Germinal center (tissue), 1 donor: ENCODE data around the gene TOMM40L.

Source experiments
- DNase-seq: peaks from one replicate; pipeline ENCODE4 v3.0.0; 2012; ENCODE audit warnings: mixed read lengths, low spot score

TOMM40L gene

DNA sequence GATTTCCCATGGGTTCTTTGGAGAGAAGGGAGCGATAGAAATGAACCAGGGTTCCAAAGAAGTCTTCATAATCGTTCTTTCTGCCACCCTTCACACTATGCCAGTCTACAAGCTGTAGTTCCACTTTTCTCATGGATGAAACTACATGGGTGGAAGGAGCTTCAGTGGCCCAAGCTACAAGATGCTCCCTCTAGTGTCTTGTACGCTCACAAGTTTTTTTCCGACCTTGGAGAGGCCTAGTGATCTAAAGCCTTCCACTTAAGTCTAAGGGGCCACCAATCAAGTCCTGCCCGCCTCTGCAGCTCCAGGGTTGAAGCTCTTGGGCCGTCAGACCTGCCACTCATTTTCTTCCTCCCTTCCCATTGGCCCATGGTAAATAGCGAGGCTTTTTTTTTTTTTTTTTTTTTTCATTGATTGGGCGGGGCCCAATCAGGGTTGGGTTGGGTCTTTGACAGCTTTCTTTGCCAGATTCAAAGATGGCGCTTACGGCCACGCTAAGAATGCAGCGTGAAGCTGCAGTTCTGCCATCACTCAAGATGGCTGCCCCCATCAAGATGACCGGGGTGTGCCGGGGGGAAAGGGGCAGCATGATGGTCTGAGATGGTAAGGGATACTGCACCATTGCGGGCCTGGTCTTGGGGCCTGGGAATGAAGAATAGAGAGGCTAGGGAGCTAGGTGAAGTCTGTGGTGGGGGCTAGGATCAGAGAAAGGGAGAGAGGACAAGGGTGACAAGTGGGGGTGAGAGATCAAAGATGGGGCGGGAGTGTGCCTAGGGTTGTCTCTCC, at the start of gene TOMM40L:
TSS of gene TOMM40L (plus strand) at position 527 of the 786 bp plus-strand sequence. CDS start 430 bp downstream, outside the sequence.
- peak; percentile 96 for DNase-seq

DNA sequence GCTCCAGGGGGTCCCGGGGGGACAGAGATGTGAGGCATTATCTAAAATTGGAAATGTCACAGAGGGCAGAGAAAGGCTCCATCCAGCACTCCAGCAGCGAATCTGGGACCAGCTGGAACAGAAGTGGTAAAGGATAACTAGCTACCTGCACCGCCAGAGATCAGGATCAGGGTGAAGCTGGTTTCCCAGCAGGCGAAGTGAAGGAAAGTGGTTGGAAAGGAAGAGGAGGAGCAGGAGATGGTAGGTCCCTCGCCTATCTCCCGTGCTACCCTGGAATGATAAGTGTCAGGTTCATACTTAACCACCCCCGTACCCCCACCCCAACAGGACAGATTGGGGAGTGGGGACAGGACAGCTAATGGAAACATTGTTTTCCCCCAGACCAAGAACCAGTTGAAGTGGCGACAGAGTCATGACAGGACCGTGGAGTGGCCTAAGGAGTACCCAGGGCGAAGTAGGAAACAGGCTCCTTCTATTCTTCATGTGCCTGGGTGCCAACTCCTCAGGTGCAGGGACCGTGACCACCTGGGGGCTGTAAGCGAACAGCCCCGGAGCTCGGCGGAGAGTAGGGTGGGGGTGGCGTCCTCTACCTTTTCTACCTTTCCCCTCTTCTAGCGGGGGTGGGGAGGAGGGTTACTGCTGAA, 49.3 kb upstream of the TOMM40L start:
- no peak for DNase-seq

DNA sequence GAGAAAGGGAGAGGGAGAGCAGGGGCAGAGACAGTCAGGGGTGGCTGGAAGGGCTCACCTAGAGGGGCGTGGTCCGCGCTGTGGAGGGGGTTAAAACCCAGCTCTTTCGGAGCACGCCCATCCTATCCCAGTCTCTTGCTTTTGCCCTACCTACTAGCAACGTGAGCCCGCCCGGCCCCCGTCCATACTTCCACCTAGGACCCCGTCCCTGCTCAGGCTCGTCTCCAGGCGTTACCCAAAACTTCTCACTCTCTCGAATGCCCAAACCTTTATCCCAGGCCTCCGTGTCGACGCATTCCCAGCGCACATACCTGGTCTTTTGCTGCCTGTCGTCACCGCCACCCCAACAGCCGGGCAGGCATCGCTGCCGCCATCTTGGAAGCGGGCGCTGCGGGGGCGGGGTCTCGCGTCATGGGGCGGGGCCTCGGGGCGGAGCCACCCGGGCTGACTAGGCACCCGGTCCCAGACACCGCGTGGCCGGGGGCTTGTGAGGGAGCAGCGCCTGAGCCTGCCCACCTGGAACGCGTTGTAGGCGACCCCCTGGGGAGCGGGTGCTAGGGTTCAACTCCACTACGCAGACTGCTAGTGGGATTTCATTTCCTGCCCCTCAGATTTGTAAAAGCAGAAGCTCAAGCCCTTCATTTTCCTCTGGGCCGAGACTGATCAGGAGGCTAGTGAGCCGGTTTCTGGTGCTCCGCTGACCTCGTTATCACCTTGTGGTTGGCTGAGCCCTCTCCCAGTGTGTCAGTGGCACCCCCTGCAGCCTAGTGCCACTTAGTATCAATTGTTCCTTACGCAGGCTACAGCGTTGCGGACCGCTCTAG, 48.5 kb upstream of the TOMM40L start, which contains the start of gene B4GALT3:
TSS of gene B4GALT3 (minus strand) at position 396 of the 824 bp plus-strand sequence. CDS start 1,447 bp downstream, outside the sequence.
- DNase-seq: peak; percentile 96

DNA sequence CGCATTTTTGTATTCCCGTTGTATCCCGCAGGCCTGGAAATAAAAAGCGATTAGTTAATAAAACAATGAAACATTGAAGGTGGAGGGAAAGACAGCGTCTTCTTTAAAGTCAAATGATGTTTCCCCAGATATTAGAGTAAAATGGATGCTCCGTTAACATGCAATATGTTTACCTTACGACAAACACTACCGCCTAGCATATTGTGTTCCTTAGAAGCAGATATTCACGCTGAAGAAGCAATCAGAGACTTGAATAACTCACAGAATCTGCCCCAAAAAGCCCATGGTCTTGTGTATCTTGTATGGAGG, 48.0 kb upstream of the TOMM40L start:
- DNase-seq: no peak

DNA sequence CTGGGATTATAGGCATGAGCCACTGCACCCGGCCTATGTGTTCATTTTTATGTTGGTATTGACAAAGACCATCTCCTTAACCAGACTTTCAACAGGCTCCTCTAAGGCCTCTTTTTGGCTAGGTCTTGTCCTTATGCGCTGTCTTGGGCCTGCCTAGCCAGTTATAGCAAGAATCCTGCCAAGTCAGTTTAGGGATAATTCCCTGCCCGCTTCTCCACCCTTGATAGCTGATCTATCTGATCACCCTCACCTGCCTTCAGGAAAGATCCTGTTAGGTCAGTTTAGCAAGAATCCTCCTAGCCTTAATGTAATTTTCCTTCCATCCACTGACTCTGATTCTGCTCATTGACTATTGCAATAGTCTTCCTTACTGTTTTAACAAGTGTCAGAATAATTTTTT, 46.2 kb upstream of the TOMM40L start:
- no peak for DNase-seq

DNA sequence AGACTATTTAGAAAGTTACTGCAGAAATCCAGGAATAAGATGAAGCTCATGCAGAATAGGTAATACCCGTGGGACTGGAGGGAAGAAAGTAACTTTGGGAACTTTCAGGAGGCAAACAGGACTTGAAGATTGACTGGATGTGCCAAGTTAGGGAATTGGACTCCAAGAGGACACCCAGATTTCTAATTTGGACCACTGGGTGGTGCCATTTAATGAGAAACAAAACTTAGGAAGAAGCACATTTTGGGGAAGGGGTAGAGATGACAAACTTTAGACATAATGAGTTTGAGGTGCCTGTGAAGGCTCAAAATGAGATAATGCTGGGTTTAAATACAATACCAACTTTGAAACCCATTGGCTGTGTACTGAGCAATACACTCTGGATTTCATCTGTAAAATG, 45.2 kb upstream of the TOMM40L start:
- no peak for DNase-seq

DNA sequence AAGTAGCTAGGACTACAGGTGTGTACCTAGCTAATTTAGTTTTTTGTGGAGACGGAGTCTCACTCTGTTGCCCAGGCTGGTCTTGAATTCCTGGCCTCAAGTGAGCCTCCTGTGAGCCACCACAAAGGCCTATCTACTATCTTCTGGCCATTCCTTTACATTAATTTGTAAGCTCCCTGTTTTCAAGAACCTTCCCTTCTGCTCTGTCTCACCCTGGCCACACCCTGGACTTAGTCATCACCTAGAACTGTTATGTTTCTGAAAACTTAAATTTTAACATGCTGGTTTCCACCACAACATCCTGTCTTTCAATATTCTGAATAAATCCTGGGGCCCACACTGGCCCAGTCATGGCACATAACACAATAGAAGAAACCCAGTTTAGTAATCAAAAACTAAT, 43.6 kb upstream of the TOMM40L start:
- DNase-seq: no peak

DNA sequence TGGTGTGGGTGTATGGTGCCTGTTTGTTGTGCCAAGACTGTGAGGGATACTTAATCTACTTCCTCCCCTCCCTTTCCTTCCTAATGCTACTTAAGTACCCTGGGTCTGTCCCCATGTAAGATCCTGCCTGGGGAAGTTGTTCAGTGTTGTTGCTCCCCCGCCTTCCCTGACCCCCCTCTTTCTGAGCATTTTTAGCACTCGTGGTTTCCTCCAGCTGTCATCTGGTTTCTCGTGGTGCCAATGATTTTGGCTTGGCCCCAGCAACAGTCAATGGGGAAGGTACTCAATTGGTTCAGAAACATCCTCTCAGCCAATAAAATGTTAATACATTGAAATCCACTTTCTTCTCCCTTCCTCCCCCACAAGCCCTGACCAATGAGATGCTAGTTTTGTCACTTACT, 40.6 kb upstream of the TOMM40L start:
- peak; percentile 88 for DNase-seq

DNA sequence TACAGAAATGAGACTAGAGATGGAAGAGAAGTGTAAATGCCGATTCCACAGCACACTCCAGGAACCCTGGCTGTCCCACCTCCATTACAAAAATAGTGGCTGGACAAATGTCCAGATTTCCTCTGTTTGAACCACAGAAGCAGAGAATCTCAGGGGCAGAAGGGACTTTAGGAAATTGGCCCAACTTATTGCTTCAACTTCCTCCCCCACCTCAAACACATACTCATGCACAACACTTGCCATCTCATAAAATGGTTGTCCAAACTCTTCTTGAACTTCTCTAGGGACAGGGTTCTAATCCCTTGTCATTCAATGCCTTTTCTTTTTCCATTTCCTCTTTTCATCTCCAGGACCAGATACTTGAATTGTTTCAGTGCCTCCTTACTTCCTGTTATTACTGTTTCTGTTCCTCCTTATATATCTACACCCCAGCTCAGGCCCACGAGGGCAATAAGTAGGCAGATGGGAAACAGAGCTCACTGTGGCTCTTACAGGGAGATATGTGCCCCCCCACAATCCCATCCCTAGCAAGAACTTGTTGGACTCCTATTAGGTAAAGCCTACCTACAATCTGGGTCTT, 40.0 kb upstream of the TOMM40L start:
- peak; percentile 77 for DNase-seq

DNA sequence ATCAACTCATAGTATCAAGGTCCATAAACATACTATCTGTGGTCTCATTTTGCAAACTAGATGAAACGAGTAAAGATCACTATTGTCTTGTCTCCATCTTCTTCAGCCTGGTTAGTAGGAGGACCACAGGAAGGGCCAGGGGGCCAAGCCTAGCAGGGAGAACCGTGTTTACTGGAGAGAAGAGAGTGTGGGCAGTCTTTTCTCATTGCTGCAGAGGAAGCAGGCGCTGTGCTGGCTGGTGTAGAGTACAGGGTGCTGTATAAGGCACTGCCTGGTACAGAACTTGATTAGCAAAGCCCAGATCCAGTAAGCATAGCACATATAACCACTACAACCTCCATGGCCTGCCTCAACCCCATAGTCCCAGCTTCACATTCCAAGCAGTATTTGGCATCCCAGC, 38.5 kb upstream of the TOMM40L start:
- DNase-seq: no peak

DNA sequence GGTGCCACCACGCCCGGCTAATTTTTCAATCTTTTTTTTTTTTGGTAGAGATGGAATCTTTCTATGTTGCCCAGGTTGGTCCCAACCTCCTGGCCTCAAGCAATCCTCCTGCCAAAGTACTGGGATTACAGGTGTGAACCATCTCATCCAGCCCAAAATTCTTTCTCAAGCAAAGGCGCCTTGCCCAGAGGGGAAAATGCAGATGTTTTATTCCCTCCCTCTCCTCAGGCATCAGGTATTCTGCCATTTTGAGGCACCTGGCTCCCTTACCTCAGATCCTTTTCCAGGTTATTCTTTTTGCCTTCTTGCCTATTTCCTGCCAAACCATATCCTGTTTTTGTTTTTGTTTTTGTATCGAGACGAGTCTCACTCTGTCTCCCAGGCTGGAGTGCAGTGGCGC, 37.5 kb upstream of the TOMM40L start:
- no peak for DNase-seq

DNA sequence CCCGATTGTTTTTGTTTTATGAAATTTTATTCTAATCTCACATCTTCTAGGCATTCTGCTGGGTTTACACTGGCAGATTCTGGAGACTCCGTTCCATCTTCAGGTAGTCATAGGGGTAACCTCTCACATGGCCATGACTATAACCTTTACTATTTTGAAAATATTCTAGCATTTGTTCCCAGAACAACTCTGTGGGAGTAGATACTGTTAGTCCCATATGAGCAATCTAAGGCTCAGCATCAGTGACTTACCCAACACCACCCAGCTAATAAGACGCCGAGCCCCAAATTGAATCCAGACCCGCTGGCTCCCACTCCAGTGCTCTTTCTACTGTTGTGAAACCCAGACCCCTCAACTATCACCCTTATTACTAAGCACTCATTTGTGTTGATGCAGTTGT, 36.8 kb upstream of the TOMM40L start:
- DNase-seq: no peak

DNA sequence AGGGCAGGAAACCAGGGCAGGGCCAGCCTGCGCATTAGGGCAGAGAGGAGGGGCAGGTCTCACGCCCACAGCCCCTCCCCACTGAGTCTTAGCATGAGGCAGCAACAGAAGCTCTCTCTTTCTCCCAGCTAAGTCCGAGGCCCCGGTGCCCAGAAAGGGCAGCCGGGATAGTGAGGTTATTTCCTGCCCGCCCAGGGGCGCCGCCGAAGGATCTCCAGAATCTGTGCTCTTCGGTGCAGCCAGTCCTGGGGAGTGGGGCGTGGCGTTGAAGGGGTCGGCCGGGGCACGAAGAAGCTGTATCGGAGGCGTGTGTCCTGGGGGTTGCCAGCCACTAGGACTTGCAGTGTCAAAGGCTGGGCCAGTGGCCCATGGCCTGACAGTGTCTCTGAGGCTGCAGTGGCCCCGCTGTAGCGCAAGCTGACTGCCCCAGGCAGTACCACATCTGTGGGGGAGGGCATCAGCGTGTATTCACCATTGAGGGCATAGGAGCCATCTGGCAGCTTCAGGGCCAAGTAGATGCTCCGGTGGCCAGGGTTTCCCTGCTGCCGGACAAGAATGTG, 34.8 kb upstream of the TOMM40L start:
- no peak for DNase-seq

DNA sequence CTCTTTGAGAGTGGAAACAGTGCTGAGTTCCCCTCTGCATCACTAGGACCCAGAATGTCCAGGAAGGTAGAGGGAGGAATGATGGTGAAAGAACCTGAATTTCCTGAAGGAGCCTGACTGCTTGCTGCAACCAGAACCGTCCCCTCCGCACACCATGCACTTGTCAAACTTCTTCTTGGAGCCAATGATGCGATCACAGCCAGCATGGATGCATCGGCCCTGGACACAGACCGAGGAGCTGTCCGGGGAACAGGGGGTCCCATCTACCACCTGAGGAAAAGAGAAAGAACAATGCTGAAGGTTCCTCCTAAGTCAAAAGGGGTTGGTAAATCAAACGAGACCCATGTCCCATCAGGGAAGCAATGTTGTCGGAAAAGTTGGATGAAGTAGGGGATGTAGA, 33.9 kb upstream of the TOMM40L start:
- no peak for DNase-seq

DNA sequence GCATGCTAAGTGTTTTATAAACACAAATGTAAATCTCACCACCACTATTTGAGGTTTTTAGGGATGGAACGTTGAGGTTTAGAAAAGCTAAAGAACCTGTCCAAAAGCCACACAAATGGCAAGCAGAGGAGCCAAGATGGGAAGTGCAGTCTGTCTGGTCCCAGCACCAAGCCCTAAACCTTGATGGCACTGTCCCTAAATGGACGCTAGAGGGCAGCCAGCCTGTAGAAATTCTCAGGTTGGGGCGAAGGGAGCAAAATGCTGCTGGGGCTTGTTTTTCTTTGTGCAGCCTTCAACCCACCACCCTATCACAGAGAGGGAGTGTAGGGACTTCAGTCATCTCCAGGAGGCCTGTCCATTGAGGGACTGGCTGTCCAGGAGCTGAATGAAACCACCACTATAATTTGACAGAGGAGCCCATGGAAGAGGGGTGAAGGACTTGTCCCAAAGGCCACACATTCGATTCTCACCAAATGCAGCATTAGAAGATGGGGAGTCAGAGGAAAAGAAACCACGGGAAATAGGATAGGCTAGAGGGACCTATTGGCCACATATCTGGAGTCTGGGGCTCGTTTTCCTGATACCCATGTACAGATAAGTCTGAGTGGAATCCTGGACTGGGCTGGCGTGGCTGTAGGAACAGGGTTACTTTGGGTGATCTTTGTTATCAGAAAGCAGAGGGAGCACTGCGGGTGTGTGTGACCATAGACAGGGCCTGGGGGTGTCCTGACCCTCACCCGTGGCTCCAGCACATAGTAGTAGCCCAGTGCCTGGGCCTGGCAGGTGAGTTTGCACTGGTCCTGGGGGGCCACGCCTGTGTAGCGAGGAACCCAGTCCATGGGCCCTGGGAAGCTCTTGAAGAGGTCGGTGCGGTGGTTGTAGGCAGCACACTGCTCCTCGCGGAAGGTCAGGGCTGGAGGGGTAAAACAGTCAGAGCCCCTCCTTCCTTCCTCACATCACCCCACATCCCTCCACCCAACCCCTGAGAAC, 33.1 kb upstream of the TOMM40L start:
- DNase-seq: peak; percentile 83

DNA sequence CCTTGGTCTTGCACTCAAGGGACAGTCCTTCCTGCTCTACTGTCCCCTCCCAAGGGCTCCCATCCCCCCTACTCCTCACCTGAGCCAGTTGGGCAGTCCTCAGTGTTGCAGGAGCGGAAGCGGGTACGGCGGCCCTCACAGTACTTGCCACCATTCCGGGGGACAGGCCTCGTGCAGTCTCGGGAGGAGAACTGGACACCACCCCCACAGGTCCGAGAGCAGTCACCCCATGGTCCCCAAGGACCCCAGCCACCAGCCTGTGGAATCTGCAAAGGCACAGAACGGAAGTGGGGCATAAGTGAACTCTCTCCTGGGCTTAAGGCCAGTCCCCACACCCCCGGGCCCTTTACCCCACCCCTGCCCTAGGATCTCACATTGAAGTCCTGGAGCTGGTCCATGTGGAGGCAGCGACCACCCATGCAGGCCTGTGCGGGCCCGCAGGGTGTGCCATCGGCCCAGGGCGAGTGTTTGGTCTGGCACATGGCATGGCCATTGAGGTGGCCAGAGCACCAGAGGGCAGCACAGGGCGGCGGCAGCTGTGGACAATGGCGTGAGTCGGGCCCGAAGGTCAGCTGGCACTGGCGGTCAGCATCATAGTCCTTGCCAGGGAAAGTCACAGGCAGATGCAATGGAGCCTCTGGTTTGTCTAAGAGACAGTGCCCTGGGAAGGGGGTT, 32.2 kb upstream of the TOMM40L start:
- no peak for DNase-seq

DNA sequence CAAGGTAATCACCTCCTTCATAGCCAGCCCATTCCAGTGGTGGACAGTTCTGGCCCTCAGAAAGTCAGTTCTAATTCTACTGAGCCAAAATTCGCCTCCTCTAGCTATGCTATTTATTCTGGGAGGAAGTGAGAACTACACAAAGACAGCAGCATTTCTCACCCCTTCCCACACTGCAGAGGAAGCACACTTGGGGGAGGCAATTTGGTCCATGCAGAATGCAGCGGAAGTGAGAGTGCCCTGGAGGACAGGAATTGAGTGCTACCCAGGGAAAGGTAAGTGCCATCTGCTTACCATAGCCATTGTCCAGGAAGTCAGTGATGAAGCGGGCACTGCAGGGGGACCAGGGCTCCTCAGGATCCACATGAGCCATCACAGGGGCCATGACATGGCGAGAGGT, 30.7 kb upstream of the TOMM40L start:
- no peak for DNase-seq

DNA sequence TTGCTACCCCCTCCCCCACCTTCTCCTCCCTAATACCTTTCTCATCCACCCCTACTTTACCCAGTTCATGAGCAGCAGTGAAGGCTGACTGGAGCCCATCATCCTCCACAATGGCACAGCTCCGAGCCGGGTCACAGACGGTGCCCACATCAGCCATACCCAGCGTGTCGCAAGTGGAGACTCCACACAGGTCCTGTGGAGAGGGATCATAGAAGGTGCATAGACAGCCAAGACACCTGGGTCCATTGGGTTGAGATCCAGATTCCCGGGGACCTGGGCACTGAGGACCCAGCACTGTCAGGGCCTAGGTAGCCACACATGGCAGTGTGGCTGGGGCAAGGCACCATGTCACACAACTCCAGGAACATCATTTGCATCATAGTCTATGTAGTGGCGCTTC, 29.7 kb upstream of the TOMM40L start:
- no peak for DNase-seq

DNA sequence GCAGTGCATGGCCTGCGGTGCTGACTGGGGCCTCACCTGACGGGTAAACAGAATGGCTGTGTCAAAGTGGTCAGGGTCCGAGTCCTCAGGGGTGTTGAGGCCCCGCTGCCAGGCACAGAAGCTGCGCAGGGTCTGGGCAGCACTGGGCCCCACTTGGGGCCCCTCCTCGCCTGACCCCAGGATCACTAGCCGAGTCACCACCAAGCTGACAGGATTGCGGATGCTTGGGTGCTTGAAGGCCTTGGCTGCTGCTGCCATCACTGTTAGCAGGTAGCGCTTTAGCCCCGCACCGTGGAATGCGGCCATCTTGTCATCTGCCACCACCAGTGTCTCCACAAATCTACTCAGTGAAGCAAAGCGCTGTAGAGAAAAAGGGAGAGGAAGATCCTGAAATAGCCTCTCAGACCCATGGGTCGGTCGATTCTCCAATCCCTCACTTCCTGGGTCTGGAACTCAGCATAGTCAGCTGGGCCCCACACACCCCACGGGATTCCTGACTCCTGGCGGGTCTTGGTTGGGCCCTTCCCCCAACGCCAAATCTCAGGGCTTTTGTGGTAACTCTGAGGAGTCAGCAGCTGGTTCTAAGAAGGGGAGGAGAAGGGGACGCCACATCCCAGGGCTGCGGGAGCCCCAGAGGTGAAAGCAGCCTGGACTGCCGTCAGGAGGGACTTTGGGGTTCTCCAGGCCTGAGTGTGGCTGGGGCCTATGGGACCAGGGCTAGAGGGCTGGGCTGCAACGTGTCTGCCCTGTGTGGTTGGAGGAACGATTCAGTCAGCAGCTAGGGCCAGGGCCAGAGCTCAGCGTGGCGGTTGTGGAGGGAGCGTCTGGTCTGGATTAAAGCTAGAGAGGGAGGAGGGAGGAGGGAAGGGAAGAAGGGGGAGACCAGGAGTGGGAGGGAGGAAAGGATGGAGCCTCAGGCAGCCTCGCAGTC, 29.1 kb upstream of the TOMM40L start:
- no peak for DNase-seq
